Measurements from ENCODE around the gene CCNI. TPM values are rescaled to one million over a fixed set of nuclear protein-coding genes. Genes with fewer than 3 reads are reported as not detected.

CCNI gene
- total RNA-seq, 1 experiment from 2014 or later, result 213 TPM

- ATAC-seq (no peak), DNase-seq (ENCODE audit: low spot score) (no peak)
- Mint-ChIP-seq H3K36me3 (no peaks in the 10 kb centered on the region), H3K27me3 (ENCODE audit: low read depth) (no peaks in the 10 kb centered on the region), H3K27ac (no peak overlapping the region), H3K4me3 (no peak overlapping the region), H3K9me3 (no peaks in the 10 kb centered on the region), H3K4me1 (peaks cover 7% of the 10 kb centered on the region)
- CTCF ChIA-PET, result interaction anchor here (0.7 to 2.3 kb wide), 4 partner anchors 10 to 99 kb away, joined by 3 to 13 read pairs (median 4); no protein-coding TSS in a partner anchor
- POLR2A ChIA-PET, result no interaction called here
- no peak for TF ChIP-seq ATF3 (CRISPR knock-in tag; conservative IDR thresholded peaks at IDR 0.05)
- TF ChIP-seq ZNF281 (CRISPR knock-in tag; IDR thresholded peaks at IDR 0.05), result no peak
Observed at GRCh38 chr4:77104791-77105540, 29.2 kb upstream of the CCNI start.

GRCh38 chr4:77104388-77104787 lies 28.6 kb upstream of the CCNI start:
- H3K4me1 Mint-ChIP-seq, result peaks cover 8% of the 10 kb centered on the region
- no peak for TF ChIP-seq JUN (CRISPR knock-in tag; IDR thresholded peaks at IDR 0.05)
- no peak for TF ChIP-seq ZNF219 (CRISPR knock-in tag; IDR thresholded peaks at IDR 0.05; ENCODE audit: borderline replicate concordance)
- TF ChIP-seq NFATC4 (CRISPR knock-in tag; IDR thresholded peaks at IDR 0.05), result no peak
- TF ChIP-seq TEAD1 (CRISPR knock-in tag; IDR thresholded peaks at IDR 0.05), result no peak
- TF ChIP-seq NFE2L1 (CRISPR knock-in tag; IDR thresholded peaks at IDR 0.05), result no peak
- no peak for TF ChIP-seq ZNF423 (CRISPR knock-in tag; IDR thresholded peaks at IDR 0.05)
- TF ChIP-seq SP1 (CRISPR knock-in tag; conservative IDR thresholded peaks at IDR 0.05), result no peak
- TF ChIP-seq JAZF1 (CRISPR knock-in tag; IDR thresholded peaks at IDR 0.05), result no peak
- TF ChIP-seq CTCF (IDR thresholded peaks at IDR 0.05), result no peak
- TF ChIP-seq ZNF416 (CRISPR knock-in tag; IDR thresholded peaks at IDR 0.05), result no peak
- ChIA-PET POLR2A (interaction anchor here (0.6 kb wide), 1 partner anchor 22 kb away, joined by 3 read pairs; no protein-coding TSS in a partner anchor), CTCF (interaction anchor here (0.7 to 2.3 kb wide), 2 partner anchors 9 to 16 kb away, joined by 3 to 13 read pairs; no protein-coding TSS in a partner anchor)
- no peak overlapping the region for H3K27ac Mint-ChIP-seq
- H3K27me3 Mint-ChIP-seq (ENCODE audit: low read depth), result no peaks in the 10 kb centered on the region
- H3K36me3 Mint-ChIP-seq, result no peaks in the 10 kb centered on the region
- no peak for DNase-seq (ENCODE audit: low spot score)
- H3K4me3 Mint-ChIP-seq, result no peak overlapping the region
- no peak for ATAC-seq
- no peaks in the 10 kb centered on the region for H3K9me3 Mint-ChIP-seq

GRCh38 chr4:77100234-77100633 lies 24.4 kb upstream of the CCNI start:
- H3K4me1 Mint-ChIP-seq, result peaks cover 12% of the 10 kb centered on the region
- H3K36me3 Mint-ChIP-seq, result no peaks in the 10 kb centered on the region
- H3K27me3 Mint-ChIP-seq (ENCODE audit: low read depth), result no peaks in the 10 kb centered on the region
- POLR2A ChIA-PET, result no interaction called here
- H3K27ac Mint-ChIP-seq, result no peak overlapping the region
- H3K4me3 Mint-ChIP-seq, result no peak overlapping the region
- DNase-seq (ENCODE audit: low spot score), result no peak
- ATAC-seq, result peak; percentile 34
- CTCF ChIA-PET, result interaction anchor here (1.2 kb wide), 1 partner anchor 103 kb away, joined by 6 read pairs; no protein-coding TSS in a partner anchor
- H3K9me3 Mint-ChIP-seq, result no peaks in the 10 kb centered on the region
- no peak for TF ChIP-seq ZNF138 (CRISPR knock-in tag; conservative IDR thresholded peaks at IDR 0.05)
- no peak for TF ChIP-seq FOXK1 (CRISPR knock-in tag; IDR thresholded peaks at IDR 0.05)
- no peak for TF ChIP-seq NFE2L1 (CRISPR knock-in tag; IDR thresholded peaks at IDR 0.05)
- no peak for TF ChIP-seq ZNF121 (CRISPR knock-in tag; IDR thresholded peaks at IDR 0.05)
- no peak for TF ChIP-seq STAT6 (CRISPR knock-in tag; conservative IDR thresholded peaks at IDR 0.05; ENCODE audit: low read depth)
- no peak for TF ChIP-seq OVOL2 (CRISPR knock-in tag; IDR thresholded peaks at IDR 0.05; ENCODE audit: borderline replicate concordance)
- TF ChIP-seq MLX (CRISPR knock-in tag; IDR thresholded peaks at IDR 0.05), result no peak
- TF ChIP-seq SMAD3 (CRISPR knock-in tag; IDR thresholded peaks at IDR 0.05; ENCODE audit: borderline replicate concordance), result no peak
- no peak for TF ChIP-seq PRDM15 (CRISPR knock-in tag; IDR thresholded peaks at IDR 0.05)
- no peak for TF ChIP-seq GABPB1 (CRISPR knock-in tag; IDR thresholded peaks at IDR 0.05)
